ENCODE measurements around the gene SYNGR4. TPM values are rescaled to one million over a fixed set of nuclear protein-coding genes. Genes with fewer than 3 reads are reported as not detected.

Gene SYNGR4
- total and polyA plus RNA-seq, 8 donors: 0.19 to 16.4 (median 0.61) TPM; not detected in 2

DNA sequence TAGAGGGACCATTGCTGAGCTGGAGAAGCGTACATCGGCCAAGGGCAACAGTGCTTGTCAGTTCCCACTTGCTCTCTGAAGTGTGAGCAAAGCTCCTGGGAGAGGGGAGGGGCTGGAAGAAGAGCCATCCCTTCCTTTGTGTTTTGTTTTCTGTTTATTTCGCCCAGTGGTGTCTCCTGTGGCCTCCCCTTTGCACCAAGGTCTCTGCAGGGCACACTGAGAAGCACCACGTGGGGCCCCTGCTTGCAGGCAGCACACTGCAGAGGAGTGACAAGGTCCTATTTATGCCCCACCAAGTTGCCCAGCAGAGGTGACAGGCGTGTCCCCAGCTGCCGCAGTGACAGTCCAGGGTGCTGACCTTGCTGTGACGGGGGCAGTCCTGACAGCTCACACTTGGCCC is 53.3 kb downstream of the SYNGR4 start:
- no peaks in the 10 kb centered on the region for H3K27me3 ChIP-seq

DNA sequence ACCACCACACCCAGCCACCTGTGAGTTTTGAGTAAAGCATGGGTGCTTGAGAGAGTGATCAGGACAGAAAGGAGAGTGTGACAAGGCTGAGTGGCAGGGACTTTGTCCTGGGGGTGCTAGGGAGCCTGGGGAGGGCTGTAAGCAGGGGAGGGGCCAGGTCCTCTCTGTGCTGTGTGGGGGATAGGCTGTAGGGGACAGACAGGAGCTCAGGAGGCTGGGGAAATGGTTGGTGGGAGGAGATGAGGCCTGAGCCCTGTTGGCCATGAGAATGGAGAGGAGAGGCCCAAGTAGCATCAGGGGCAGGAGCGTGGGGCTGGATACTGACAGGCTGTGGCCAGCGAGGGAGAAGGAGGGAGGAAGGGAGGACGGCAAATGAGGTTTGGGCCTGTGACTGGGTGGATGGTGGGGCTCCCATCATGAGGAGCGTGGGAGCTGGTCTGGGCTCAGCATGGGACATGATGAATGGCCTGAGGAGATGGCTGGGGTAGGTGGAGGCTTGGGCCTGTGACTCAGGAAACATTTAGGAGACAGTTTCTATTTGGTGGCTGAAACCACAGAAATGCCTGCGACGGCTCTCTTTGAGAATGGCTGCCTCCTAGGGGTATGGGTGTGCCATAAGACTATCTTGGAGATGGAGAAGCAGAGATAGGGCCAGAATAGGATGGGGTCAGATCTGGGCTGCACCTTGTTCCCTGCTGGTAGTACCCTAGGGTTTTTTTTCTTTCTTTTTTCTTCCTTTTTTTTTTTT is 54.3 kb downstream of the SYNGR4 start:
- no peaks in the 10 kb centered on the region for H3K4me1 ChIP-seq
- no peaks in the 10 kb centered on the region for H3K27me3 ChIP-seq
- H3K27ac ChIP-seq: no peak overlapping the region
- FAIRE-seq: no peak
- ATAC-seq: no peak
- no peaks in the 10 kb centered on the region for H3K36me3 ChIP-seq
- H3K4me3 ChIP-seq: no peak overlapping the region
- no peak for DNase-seq
- H3K9me3 ChIP-seq: no peaks in the 10 kb centered on the region
- intact Hi-C loops (cut with DNase I): no loop called here
- TF ChIP-seq, protein P1, sequence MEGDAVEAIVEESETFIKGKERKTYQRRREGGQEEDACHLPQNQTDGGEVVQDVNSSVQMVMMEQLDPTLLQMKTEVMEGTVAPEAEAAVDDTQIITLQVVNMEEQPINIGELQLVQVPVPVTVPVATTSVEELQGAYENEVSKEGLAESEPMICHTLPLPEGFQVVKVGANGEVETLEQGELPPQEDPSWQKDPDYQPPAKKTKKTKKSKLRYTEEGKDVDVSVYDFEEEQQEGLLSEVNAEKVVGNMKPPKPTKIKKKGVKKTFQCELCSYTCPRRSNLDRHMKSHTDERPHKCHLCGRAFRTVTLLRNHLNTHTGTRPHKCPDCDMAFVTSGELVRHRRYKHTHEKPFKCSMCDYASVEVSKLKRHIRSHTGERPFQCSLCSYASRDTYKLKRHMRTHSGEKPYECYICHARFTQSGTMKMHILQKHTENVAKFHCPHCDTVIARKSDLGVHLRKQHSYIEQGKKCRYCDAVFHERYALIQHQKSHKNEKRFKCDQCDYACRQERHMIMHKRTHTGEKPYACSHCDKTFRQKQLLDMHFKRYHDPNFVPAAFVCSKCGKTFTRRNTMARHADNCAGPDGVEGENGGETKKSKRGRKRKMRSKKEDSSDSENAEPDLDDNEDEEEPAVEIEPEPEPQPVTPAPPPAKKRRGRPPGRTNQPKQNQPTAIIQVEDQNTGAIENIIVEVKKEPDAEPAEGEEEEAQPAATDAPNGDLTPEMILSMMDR (IDR thresholded peaks at IDR 0.05): no peak
- WGBS, 2 donors: 85 to 88% methylated on average over 6 of the region's 6 CpGs

More for the DNA sequence above, 53.3 kb downstream of the SYNGR4 start:
- Histone ChIP-seq H3K4me1 (no peaks in the 10 kb centered on the region), H3K27ac (no peak overlapping the region), H3K36me3 (no peaks in the 10 kb centered on the region), H3K4me3 (no peak overlapping the region), H3K9me3 (no peaks in the 10 kb centered on the region)
- FAIRE-seq (no peak), DNase-seq (no peak), ATAC-seq (no peak)
- WGBS, 2 donors: 53 to 62% methylated on average over 7 of the region's 7 CpGs
- intact Hi-C loops (cut with DNase I): no loop called here
- TF ChIP-seq, protein P1 (IDR thresholded peaks at IDR 0.05): no peak

DNA sequence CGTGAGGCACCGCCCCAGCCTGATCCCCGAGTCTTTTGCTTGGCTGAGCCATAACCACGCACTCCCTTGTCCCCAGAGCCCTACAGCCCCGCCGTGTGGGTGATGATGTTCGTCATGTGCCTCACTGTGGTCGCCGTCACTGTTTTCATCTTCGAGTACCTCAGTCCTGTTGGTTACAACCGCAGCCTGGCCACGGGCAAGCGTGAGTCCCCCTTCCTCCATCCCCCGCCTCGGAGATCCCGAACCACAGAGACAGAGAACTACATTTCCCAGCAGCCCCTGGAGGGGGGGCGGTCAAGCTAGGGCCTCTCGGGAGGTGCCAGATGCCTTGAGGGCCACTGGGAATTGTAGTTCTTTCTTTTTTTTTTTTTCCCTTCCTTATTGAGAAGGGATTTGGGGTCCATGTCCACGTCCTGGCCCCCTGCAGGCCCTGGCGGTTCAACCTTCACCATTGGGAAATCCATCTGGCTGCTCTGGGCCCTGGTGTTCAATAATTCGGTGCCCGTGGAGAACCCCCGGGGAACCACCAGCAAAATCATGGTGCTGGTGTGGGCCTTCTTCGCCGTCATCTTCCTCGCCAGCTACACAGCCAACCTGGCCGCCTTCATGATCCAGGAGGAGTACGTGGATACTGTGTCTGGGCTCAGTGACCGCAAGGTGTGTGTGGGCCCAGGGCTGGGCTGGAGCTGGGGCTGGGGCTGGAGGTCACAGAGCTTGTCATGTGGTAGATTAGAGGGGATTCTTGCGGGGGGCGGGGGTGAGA is 55.2 kb downstream of the SYNGR4 start:
- ATAC-seq (peak in 3 of 4 donors; percentile 33 to 55 (median 54)), FAIRE-seq (no peak), DNase-seq (peak in 1 of 6 donors; percentile 27)
- Histone ChIP-seq H3K36me3 (no peaks in the 10 kb centered on the region), H3K9me3 (no peaks in the 10 kb centered on the region), H3K27me3 (no peaks in the 10 kb centered on the region), H3K4me1 (no peaks in the 10 kb centered on the region), H3K4me3 (no peak overlapping the region), H3K27ac (no peak overlapping the region)
- 69 to 70% methylated on average over 31 of the region's 31 CpGs for WGBS, 2 donors
- intact Hi-C loops (cut with DNase I): no loop called here
- TF ChIP-seq, protein P1 (IDR thresholded peaks at IDR 0.05): no peak

DNA sequence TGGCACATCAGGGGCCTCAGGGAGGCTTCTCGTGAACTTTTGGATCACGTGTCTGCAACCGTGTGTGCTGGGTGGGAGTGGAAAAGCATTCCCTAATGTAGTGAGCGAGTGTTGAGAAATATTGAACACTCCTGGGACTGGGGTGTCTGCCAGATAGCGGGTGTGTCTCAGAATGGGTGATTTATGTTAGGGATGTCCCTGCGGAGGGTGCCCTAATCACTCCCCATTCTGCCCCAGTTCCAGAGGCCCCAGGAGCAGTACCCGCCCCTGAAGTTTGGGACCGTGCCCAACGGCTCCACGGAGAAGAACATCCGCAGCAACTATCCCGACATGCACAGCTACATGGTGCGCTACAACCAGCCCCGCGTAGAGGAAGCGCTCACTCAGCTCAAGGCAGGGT is 57.4 kb downstream of the SYNGR4 start:
- FAIRE-seq (no peak), DNase-seq (no peak)
- TF ChIP-seq, protein P1 (IDR thresholded peaks at IDR 0.05): no peak

More for the DNA sequence above, 57.4 kb downstream of the SYNGR4 start:
- H3K27me3 ChIP-seq: no peaks in the 10 kb centered on the region
- H3K36me3 ChIP-seq: no peaks in the 10 kb centered on the region
- no peak overlapping the region for H3K27ac ChIP-seq
- no peaks in the 10 kb centered on the region for H3K4me1 ChIP-seq
- no peak overlapping the region for H3K4me3 ChIP-seq
- no peaks in the 10 kb centered on the region for H3K9me3 ChIP-seq
- 62 to 69% methylated on average over 16 of the region's 16 CpGs for WGBS, 2 donors
- intact Hi-C loops (cut with DNase I): no loop called here
- ATAC-seq: no peak

Measured in pancreas (tissue), 10 donors.